Measurements from ENCODE around the gene IGSF9B. TPM values are rescaled to one million over a fixed set of nuclear protein-coding genes. Genes with fewer than 3 reads are reported as not detected.

The IGSF9B gene
- total RNA-seq, 1 experiment from 2014 or later, result not detected

GRCh38 chr11:133996671-133997070, 39.9 kb upstream of the IGSF9B start:
- Histone ChIP-seq H3K79me2 (ENCODE audit: low read depth) (no peaks in the 10 kb centered on the region), H3K4me1 (replicated peaks; ENCODE audit: insufficient read depth) (no peaks in the 10 kb centered on the region), H3K9me3 (ENCODE audit: insufficient read depth, low read depth) (no peaks in the 10 kb centered on the region), H3F3A (ENCODE audit: insufficient read depth, low read depth) (no peaks in the 10 kb centered on the region), H3K36me3 (ENCODE audit: low read depth) (no peaks in the 10 kb centered on the region), H3K27me3 (ENCODE audit: insufficient read depth, low read depth) (peaks cover 83% of the 10 kb centered on the region), H4K20me1 (ENCODE audit: insufficient read depth) (no peaks in the 10 kb centered on the region), H3K4me3 (no peak overlapping the region), H3K9me2 (ENCODE audit: insufficient read depth) (no peaks in the 10 kb centered on the region), H3K4me2 (no peak overlapping the region), H3K27ac (no peak overlapping the region), H2AFZ (no peak overlapping the region)
- POLR2A ChIA-PET (ENCODE audit: unreplicated experiment), result no interaction called here
- intact Hi-C loops (cut with micrococcal nuclease; ENCODE audit: unreplicated experiment), result no loop called here
- no peak for TF ChIP-seq EZH2 (IDR thresholded peaks at IDR 0.05; ENCODE audit: low read depth)
- TF ChIP-seq, protein P1, sequence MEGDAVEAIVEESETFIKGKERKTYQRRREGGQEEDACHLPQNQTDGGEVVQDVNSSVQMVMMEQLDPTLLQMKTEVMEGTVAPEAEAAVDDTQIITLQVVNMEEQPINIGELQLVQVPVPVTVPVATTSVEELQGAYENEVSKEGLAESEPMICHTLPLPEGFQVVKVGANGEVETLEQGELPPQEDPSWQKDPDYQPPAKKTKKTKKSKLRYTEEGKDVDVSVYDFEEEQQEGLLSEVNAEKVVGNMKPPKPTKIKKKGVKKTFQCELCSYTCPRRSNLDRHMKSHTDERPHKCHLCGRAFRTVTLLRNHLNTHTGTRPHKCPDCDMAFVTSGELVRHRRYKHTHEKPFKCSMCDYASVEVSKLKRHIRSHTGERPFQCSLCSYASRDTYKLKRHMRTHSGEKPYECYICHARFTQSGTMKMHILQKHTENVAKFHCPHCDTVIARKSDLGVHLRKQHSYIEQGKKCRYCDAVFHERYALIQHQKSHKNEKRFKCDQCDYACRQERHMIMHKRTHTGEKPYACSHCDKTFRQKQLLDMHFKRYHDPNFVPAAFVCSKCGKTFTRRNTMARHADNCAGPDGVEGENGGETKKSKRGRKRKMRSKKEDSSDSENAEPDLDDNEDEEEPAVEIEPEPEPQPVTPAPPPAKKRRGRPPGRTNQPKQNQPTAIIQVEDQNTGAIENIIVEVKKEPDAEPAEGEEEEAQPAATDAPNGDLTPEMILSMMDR (conservative IDR thresholded peaks at IDR 0.05), result no peak
- no peak for DNase-seq
- CTCF ChIA-PET, result no interaction called here
- no TSS peak for BruUV-seq (replicated peaks)

DNA sequence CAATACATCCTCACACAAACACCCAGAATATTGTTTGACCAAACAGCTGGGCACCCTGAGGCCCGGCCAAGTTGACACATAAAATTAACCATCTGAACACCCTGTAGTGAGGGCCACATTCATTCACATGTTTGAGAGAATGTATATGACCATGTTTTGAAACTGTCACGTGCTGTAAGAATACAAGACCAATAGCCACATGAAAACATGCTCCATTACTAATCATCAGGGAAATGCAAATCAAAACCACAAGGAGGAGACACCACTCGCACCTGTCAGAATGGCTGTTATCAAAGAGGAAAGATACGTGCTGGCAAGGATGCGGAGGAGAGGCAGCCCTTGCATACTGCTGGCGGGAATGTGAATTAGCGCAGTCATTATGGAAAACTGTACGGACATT, 38.3 kb upstream of the IGSF9B start:
- no peak for DNase-seq
- CTCF ChIA-PET, result no interaction called here
- no peaks in the 10 kb centered on the region for H3K79me2 ChIP-seq (ENCODE audit: low read depth)
- intact Hi-C loops (cut with micrococcal nuclease; ENCODE audit: unreplicated experiment), result no loop called here
- H4K20me1 ChIP-seq (ENCODE audit: insufficient read depth), result no peaks in the 10 kb centered on the region
- BruUV-seq (replicated peaks), result no TSS peak
- no peak overlapping the region for H3K27ac ChIP-seq
- H3K9me2 ChIP-seq (ENCODE audit: insufficient read depth), result no peaks in the 10 kb centered on the region
- no peak overlapping the region for H3K4me2 ChIP-seq
- no peaks in the 10 kb centered on the region for H3K4me1 ChIP-seq (replicated peaks; ENCODE audit: insufficient read depth)
- POLR2A ChIA-PET (ENCODE audit: unreplicated experiment), result no interaction called here
- H3K4me3 ChIP-seq, result no peak overlapping the region
- no peak overlapping the region for H2AFZ ChIP-seq
- H3K9me3 ChIP-seq (ENCODE audit: insufficient read depth, low read depth), result no peaks in the 10 kb centered on the region
- no peaks in the 10 kb centered on the region for H3K36me3 ChIP-seq (ENCODE audit: low read depth)
- no peaks in the 10 kb centered on the region for H3F3A ChIP-seq (ENCODE audit: insufficient read depth, low read depth)
- H3K27me3 ChIP-seq (ENCODE audit: insufficient read depth, low read depth), result peaks cover 90% of the 10 kb centered on the region
- TF ChIP-seq, protein P1 (conservative IDR thresholded peaks at IDR 0.05), result no peak
- TF ChIP-seq EZH2 (IDR thresholded peaks at IDR 0.05; ENCODE audit: low read depth), result no peak

GRCh38 chr11:133993921-133994320, 37.2 kb upstream of the IGSF9B start:
- no peaks in the 10 kb centered on the region for H3K79me2 ChIP-seq (ENCODE audit: low read depth)
- BruUV-seq (replicated peaks), result no TSS peak
- H3K27ac ChIP-seq, result no peak overlapping the region
- DNase-seq, result no peak
- TF ChIP-seq, protein P1 (conservative IDR thresholded peaks at IDR 0.05), result no peak
- TF ChIP-seq EZH2 (IDR thresholded peaks at IDR 0.05; ENCODE audit: low read depth), result no peak
- ChIA-PET CTCF (no interaction called here), POLR2A (ENCODE audit: unreplicated experiment) (no interaction called here)
- no peaks in the 10 kb centered on the region for H3K36me3 ChIP-seq (ENCODE audit: low read depth)
- H4K20me1 ChIP-seq (ENCODE audit: insufficient read depth), result no peaks in the 10 kb centered on the region
- H3F3A ChIP-seq (ENCODE audit: insufficient read depth, low read depth), result no peaks in the 10 kb centered on the region
- H3K4me3 ChIP-seq, result no peak overlapping the region
- H2AFZ ChIP-seq, result no peak overlapping the region
- no peaks in the 10 kb centered on the region for H3K4me1 ChIP-seq (replicated peaks; ENCODE audit: insufficient read depth)
- H3K27me3 ChIP-seq (ENCODE audit: insufficient read depth, low read depth), result peaks cover 91% of the 10 kb centered on the region
- H3K9me3 ChIP-seq (ENCODE audit: insufficient read depth, low read depth), result no peaks in the 10 kb centered on the region
- intact Hi-C loops (cut with micrococcal nuclease; ENCODE audit: unreplicated experiment), result no loop called here
- H3K4me2 ChIP-seq, result no peak overlapping the region
- no peaks in the 10 kb centered on the region for H3K9me2 ChIP-seq (ENCODE audit: insufficient read depth)

Data from PC-9 (cell line).